Muscle layer of colon (tissue), 2 donors: ENCODE data around the gene DDX24.

ENCODE experiments used
- H3K27ac ChIP-seq: one replicate; pipeline ENCODE4 v1.7.0; 2013; ENCODE audit warnings: low read depth, mild to moderate bottlenecking, low read length, moderate library complexity
- H3K27me3 ChIP-seq, 2 donors: one replicate each; pipeline ENCODE4 v1.7.0; 2013; ENCODE audit warnings: low read length in 2 of 2, mild to moderate bottlenecking in 2 of 2; ENCODE audit not compliant: insufficient read depth in 2 of 2, control insufficient read depth in 1 of 2
- H3K36me3 ChIP-seq: one replicate; pipeline ENCODE4 v1.7.0; 2013; ENCODE audit warnings: mild to moderate bottlenecking, low read length; ENCODE audit not compliant: insufficient read depth
- H3K4me1 ChIP-seq: one replicate; pipeline ENCODE4 v1.7.0; 2013; ENCODE audit warnings: mild to moderate bottlenecking, low read length; ENCODE audit not compliant: insufficient read depth
- H3K4me3 ChIP-seq, 2 donors: one replicate each; pipeline ENCODE4 v1.7.0; 2013; ENCODE audit warnings: low read length in 2 of 2, low read depth in 1 of 2, mild to moderate bottlenecking in 1 of 2, moderate library complexity in 1 of 2
- H3K9ac ChIP-seq: one replicate; pipeline ENCODE4 v1.7.0; 2013; ENCODE audit warnings: low read length
- H3K9me3 ChIP-seq: one replicate; pipeline ENCODE4 v1.7.0; 2013; ENCODE audit warnings: mild to moderate bottlenecking, low read length
- donor health status: abdominal sarcoma.
- donor health status: Adenocarcinoma of cecum.

DDX24 gene

DNA sequence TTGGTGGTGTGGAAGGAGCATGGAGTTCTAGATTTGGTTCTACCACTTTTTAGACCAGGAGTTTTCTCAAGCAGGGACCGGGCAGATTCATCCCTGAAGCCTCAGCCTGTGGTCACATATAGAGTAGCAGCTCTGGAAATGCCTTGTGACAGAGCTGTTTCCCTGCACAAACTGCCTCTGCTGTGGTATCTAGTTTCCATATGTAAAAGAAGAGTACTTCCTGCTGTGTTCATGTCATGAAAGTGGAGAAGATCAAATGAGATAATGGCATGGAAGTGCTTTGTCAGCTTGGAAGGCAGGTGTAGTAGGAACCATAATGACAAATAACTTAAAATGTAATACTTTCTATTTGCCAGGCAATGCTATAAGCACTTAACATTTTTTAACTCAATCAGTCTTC, 28.8 kb downstream of the DDX24 start:
- Histone ChIP-seq H3K27me3 (no peaks in the 10 kb centered on the region), H3K36me3 (peaks cover 93% of the 10 kb centered on the region), H3K27ac (no peak overlapping the region), H3K4me1 (peaks cover 14% of the 10 kb centered on the region), H3K9me3 (no peaks in the 10 kb centered on the region), H3K9ac (no peak overlapping the region), H3K4me3 (no peak overlapping the region)

DNA sequence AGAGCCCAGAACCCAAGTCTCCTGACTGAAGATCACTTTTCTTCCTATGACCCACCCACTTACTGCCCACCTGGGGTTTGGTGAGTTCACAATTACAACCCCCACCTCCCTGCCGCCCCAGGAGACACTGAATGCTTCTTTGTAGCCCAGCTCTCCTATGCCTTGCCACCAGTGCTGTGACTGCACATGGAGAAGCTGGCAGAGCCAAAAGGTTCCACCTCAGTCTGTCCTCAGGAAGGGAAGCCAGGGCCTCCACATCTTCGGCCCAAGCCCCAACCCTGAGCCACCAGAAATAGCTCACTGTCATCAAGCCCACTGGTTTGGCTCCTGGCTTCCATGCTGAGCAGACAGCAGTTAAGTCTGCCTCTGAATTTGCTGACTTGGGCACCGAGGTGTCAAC, 29.2 kb downstream of the DDX24 start:
- no peak overlapping the region for H3K27ac ChIP-seq
- no peaks in the 10 kb centered on the region for H3K9me3 ChIP-seq
- peaks cover 14% of the 10 kb centered on the region for H3K4me1 ChIP-seq
- H3K4me3 ChIP-seq: no peak overlapping the region
- H3K9ac ChIP-seq: no peak overlapping the region
- no peaks in the 10 kb centered on the region for H3K27me3 ChIP-seq
- peaks cover 93% of the 10 kb centered on the region for H3K36me3 ChIP-seq

DNA sequence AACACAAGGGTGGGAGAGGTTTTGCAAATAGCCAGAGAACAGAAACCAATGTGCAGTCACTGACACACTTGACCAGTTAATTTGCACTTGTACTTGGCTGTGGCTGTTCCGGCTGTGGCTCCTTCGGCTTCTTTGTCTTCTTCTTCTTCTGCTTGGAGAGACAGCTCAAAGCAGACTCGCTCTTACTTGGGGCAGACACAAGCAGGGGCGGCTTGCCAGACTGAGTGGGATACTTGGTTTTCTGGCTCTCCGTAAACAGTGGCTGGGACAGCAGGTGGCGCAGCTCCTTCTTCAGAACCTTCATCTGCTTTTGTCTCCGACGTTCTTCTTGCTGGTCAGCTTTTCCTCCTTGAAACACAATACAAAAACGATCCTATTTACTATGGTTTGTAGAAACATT, 29.9 kb downstream of the DDX24 start:
- no peaks in the 10 kb centered on the region for H3K9me3 ChIP-seq
- H3K4me1 ChIP-seq: peaks cover 14% of the 10 kb centered on the region
- H3K36me3 ChIP-seq: peaks cover 93% of the 10 kb centered on the region
- H3K27me3 ChIP-seq: no peaks in the 10 kb centered on the region
- no peak overlapping the region for H3K4me3 ChIP-seq
- H3K9ac ChIP-seq: no peak overlapping the region
- peak overlapping the region; percentile 37 for H3K27ac ChIP-seq

DNA sequence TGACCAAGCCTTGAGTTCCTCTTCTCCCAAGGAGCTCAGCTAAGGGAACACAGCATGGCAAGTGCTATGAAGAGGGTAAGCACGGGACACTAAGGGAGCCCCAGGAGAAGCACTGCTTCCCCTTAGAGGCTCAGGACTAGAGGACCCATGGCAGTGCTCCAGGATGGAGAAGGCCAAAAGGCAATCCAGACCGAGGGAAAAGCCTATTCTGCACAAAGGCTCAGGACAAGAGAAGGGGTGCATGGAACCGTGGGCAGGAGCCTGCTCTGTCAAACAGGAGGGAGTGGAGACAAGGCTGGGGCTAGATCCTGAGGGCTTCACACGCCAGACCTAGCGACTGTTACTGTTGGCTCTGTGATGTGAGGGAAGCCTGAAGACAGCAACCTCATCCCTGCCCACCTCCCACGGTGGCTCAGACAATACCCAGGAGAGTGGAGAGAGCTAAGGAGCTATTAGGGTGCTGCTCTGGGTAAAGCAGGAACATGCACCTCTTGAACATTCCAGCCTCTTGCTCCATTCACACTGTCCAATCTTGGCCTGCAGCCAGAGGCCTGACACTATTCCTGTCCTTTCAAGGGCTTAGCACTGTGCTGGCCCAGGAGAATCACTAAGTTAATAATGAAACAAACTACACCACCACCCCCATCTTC, 30.6 kb downstream of the DDX24 start:
- Histone ChIP-seq H3K4me3 (no peak overlapping the region), H3K36me3 (peaks cover 91% of the 10 kb centered on the region), H3K27me3 (no peaks in the 10 kb centered on the region), H3K9ac (no peak overlapping the region), H3K27ac (no peak overlapping the region), H3K9me3 (no peaks in the 10 kb centered on the region), H3K4me1 (peaks cover 14% of the 10 kb centered on the region)

DNA sequence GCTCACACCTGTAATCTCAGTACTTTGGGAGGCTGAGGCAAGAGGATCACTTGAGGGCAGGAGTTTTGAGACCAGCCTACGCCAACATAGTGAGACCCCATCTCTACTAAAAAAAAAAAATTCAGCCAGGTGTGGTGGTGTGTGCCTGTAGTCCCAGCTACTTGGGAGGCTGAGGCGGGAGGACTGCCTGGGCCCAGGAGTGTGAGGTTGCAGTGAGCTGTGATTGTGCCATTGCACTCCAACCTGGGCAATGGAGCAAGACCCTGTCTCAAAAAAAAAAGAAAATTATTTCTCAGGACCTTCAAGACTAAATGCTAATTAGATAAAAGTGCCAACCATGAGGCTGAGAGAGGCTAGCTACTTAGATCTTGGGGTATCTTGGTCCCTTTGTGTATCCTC, 31.4 kb downstream of the DDX24 start:
- Histone ChIP-seq H3K4me1 (peaks cover 14% of the 10 kb centered on the region), H3K9ac (no peak overlapping the region), H3K27me3 (no peaks in the 10 kb centered on the region), H3K36me3 (peaks cover 87% of the 10 kb centered on the region), H3K27ac (no peak overlapping the region), H3K4me3 (no peak overlapping the region), H3K9me3 (no peaks in the 10 kb centered on the region)

DNA sequence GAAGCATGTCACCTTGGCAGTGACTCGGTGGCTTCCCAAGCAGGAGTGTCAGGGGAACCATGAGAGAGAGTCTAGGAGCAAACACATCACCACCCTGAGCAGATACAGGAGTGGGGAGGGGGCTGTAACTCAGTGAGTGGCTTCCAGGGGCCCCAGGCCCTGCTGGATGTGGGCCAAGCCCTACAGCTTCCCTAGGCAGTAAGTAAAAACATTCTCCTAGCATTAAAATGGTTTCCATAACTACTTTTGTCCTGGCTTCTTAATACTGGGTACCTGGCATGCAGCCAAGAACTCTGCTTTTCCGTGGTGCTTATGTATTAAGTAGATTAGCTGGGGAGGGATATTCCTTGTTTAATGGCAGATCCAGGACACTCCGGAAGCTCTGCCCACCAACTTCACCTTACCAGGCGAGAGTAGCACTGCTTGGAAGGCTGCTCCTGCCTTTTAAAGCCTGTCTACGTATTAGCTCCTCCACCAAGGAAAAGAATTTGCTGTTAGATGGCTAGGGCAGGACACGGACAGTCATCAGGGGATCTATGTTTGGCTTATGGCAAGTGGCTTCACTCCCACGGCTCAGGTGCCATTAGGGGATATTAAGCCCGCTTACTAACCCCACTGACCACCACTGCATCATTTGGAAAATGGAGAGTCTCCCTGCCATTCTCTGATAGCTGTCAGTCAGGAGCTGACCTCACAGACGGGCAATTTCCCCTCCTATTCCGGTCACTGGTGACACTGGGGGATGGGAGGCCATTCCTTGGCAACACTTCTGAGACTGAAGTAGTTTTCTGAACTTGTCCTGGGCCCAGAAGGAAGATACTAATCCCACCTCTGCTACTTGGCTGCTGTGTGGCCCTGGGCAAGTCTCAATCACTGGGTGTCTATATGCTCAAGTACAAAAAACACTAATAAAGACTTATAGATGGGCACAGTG, 32.0 kb downstream of the DDX24 start:
- no peak overlapping the region for H3K4me3 ChIP-seq
- H3K27ac ChIP-seq: no peak overlapping the region
- H3K36me3 ChIP-seq: peaks cover 81% of the 10 kb centered on the region
- H3K9me3 ChIP-seq: no peaks in the 10 kb centered on the region
- no peak overlapping the region for H3K9ac ChIP-seq
- no peaks in the 10 kb centered on the region for H3K27me3 ChIP-seq
- H3K4me1 ChIP-seq: peaks cover 14% of the 10 kb centered on the region

DNA sequence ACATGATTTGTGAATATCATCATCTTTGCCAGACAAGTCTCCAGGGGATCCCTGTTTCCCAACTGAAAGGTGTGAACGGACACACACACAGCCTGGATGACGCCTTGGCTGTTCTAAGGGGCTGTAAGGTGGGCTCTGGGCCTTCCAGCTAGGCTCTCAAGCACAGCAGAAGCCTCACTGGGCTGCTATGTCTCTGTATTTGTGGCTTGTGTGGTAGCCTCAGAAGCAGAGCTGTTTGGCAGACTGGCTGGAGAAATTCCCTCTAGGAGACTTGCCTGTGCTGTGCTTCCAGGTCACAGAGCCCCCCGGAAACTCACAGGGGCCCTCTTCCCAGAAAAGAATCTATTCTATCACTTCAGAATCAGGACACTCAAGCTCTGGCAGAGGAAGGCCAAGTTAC, 33.4 kb downstream of the DDX24 start:
- no peaks in the 10 kb centered on the region for H3K9me3 ChIP-seq
- H3K4me3 ChIP-seq: no peak overlapping the region
- H3K9ac ChIP-seq: no peak overlapping the region
- no peaks in the 10 kb centered on the region for H3K27me3 ChIP-seq
- H3K27ac ChIP-seq: no peak overlapping the region
- peaks cover 14% of the 10 kb centered on the region for H3K4me1 ChIP-seq
- H3K36me3 ChIP-seq: peaks cover 74% of the 10 kb centered on the region

DNA sequence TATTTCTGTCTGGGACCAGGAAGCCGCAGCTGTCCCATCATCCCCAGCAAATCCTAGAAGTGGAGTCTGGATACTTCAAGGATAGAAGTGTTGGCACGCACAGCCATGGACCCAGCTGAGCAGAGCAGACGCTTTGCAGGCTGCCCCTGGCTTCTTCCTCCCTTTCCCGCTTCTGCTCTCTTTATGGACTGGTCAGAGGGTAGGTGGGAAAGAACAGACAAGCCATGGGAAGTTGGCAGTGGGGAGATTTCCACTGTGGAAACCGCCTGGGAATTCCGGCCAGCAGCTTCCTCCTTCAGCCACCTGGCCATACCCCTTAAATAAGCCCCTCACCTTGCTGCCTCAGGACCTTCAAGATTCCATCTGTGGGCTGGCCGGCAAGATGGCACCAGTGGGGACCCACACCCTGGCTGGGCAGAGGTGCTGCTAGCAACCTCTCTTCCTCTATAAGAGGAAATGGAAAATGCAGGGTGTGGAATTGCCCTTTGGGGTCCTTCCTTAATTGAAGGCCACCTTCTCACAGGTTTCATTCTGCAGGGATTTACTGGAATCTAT, 34.2 kb downstream of the DDX24 start:
- Histone ChIP-seq H3K9me3 (no peaks in the 10 kb centered on the region), H3K27me3 (no peaks in the 10 kb centered on the region), H3K27ac (no peak overlapping the region), H3K4me3 (no peak overlapping the region), H3K36me3 (peaks cover 66% of the 10 kb centered on the region), H3K4me1 (peaks cover 17% of the 10 kb centered on the region), H3K9ac (no peak overlapping the region)

DNA sequence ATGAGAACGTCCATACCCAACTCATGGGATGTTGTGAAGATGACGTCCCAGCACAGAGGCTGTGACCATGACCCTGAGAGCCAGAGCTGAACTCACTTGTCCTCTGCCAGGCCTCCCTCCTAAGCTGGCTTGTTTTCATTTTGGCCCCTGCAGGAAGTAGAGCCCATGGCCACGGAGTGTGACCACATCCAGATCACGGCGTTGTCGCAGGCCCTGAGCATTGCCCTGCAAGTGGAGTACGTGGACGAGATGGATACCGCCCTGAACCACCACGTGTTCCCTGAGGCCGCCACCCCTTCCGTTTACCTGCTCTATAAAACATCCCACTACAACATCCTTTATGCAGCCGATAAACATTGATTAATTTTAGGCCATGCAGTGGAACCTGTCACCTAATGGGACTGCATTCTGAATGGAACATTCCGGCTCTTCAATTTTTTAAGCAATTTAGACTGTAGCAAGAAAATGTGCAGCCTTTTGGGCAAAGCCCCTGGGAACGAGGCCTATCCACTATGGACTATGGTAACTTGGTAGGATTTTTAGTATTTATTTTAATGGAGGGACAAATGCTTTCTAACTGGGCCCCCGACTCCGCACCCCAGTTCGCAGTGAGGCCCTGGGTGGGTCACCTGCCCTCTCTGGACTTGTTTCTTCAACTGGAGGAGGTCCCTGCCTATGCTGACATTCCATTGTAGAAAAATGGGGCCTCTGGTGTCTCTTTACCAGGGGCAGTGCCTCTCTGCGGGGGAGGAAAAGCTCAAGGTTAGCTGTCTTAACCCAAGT, 35.2 kb downstream of the DDX24 start:
- Histone ChIP-seq H3K27me3 (no peaks in the 10 kb centered on the region), H3K27ac (no peak overlapping the region), H3K9ac (no peak overlapping the region), H3K36me3 (peaks cover 56% of the 10 kb centered on the region), H3K9me3 (no peaks in the 10 kb centered on the region), H3K4me3 (no peak overlapping the region), H3K4me1 (peaks cover 14% of the 10 kb centered on the region)

DNA sequence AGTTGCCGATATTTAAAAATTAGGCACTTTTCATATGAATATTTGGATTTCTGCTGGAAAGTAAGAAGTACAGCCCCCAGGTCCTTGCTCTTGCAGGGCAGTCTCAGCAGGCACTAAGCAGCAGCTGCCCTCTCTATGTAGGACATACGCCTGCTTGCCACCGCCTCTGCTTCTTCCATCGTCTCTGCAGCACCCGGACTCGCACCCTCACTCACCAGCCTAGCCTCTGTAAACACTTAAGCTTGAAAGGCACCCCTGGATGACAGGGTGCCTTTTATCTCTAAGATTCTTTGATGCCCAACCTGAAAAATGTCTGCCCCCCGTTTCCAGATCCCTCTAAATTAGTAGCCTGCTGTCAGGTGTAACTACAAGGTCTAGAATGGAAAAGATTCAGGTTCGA, 35.9 kb downstream of the DDX24 start:
- H3K27me3 ChIP-seq: no peaks in the 10 kb centered on the region
- peaks cover 14% of the 10 kb centered on the region for H3K4me1 ChIP-seq
- peaks cover 49% of the 10 kb centered on the region for H3K36me3 ChIP-seq
- no peak overlapping the region for H3K27ac ChIP-seq
- H3K9ac ChIP-seq: no peak overlapping the region
- H3K4me3 ChIP-seq: no peak overlapping the region
- no peaks in the 10 kb centered on the region for H3K9me3 ChIP-seq

DNA sequence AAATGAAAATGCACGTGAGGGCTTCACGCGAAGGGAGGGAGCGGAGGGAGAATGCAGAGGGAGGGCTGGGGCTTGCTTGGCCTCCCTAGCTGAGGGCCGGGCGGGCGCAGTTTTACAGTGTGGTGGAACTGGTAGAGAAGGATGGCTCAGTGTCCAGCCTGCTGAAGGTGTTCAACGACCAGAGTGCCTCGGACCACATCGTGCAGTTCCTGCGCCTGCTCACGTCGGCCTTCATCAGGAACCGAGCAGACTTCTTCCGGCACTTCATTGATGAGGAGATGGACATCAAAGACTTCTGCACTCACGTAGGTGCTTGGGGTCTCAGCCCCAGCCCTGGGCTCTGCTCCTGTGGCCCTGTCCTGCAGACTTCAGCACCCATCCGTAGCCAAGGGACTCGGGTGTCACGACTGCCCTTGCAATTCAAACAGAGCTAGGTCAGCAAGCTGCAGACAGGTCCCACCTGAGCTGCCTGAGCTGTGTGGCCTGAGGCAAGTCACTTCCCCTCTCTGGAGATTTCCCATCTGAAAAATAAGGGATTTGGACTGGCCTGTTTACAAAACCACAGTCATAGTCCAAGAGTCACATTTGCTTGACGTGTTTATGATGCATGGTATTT, 36.4 kb downstream of the DDX24 start:
- Histone ChIP-seq H3K9ac (no peak overlapping the region), H3K27ac (no peak overlapping the region), H3K27me3 (no peaks in the 10 kb centered on the region), H3K36me3 (peaks cover 44% of the 10 kb centered on the region), H3K4me3 (no peak overlapping the region), H3K4me1 (peaks cover 14% of the 10 kb centered on the region), H3K9me3 (no peaks in the 10 kb centered on the region)
